ENCODE results near the gene COL13A1.

COL13A1 gene

DNA sequence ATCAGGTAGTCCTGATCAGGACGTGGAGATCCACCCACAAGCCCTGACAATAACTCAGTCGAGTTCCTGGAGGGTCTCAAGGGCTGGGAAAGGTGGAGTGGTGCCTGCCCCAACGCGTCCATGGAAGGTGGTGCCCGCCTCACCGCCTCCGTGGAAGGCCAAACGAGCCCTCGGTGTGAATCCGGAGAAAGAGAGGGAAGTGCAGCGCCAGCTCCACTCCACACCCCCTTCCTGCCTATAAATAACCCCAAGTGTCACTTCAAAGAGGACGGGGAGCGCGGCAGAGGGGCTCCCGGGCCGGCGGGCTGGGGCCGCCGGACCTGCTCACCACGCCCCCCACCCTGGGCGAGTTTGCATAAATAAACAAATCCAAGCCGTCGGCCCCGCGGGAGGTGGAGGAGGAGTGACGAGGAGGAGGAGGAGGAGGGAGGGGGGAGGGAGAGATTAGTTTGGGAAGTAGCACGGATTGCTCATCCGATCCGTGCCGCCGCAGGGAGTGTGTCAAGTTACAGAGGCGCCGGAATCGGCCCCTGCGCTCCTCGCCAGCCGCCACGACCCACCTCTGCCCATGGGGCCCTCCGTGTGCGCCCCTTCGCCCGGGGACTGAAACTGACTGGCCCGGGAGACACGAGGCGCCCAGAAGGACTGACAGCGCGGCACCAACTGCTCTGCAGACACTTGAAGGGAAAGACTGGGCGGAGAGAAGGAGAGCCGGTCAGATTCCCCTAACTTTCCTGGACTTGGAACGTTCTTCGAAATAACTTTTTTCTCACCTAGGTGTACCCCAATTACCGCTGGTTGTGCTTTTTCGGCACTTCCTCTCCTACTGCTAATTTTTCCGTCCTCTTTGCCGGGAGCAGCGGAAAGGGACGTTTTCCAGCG, at the start of gene COL13A1:
Gene COL13A1 (plus strand): TSS at position 473 of the 882 bp plus-strand sequence. CDS start 518 bp downstream, outside the sequence.
- no peaks in the 10 kb centered on the region for H3K9me3 Mint-ChIP-seq (ENCODE audit: low read depth)
- H3K27me3 Mint-ChIP-seq: peaks cover 25% of the 10 kb centered on the region
- peak within 1 kb of the TSS; percentile 70 for H3K4me3 Mint-ChIP-seq
- H3K27ac Mint-ChIP-seq: no peak within 1 kb of the TSS
- peaks cover 10% of the 10 kb centered on the region for H3K4me1 Mint-ChIP-seq (ENCODE audit: low read depth)
- H3K36me3 Mint-ChIP-seq: no peaks in the 10 kb centered on the region

DNA sequence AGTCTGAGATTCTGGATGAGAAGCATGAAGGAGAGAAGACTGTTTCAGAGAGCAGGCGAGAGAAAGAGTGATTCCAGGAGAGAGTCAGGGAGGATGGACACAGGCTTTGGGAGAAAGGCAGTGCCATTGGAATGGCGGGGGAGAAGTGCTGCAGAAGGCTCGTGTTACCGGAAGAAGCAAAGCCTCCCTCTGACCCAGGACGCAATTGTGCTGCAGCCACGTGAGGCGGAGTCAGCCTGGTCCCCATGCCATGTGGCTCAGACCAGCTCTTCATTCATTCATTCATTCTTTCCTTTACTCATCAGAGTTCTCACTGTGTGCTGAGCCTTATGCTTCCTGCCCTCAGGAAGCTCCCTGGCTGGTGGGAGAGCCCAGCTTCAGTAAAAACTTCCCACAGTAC, 49.2 kb upstream of the COL13A1 start:
- no peaks in the 10 kb centered on the region for H3K4me1 Mint-ChIP-seq (ENCODE audit: low read depth)

GRCh38 chr10:69756279-69756678, 45.4 kb upstream of the COL13A1 start:
- Mint-ChIP-seq H3K27ac (no peak overlapping the region), H3K27me3 (no peaks in the 10 kb centered on the region), H3K36me3 (no peaks in the 10 kb centered on the region), H3K9me3 (ENCODE audit: low read depth) (peaks cover 4% of the 10 kb centered on the region), H3K4me1 (ENCODE audit: low read depth) (no peaks in the 10 kb centered on the region), H3K4me3 (no peak overlapping the region)

More for the DNA sequence above, 49.2 kb upstream of the COL13A1 start:
- Mint-ChIP-seq H3K9me3 (ENCODE audit: low read depth) (peaks cover 4% of the 10 kb centered on the region), H3K36me3 (no peaks in the 10 kb centered on the region), H3K4me3 (no peak overlapping the region), H3K27me3 (no peaks in the 10 kb centered on the region), H3K27ac (no peak overlapping the region)

DNA sequence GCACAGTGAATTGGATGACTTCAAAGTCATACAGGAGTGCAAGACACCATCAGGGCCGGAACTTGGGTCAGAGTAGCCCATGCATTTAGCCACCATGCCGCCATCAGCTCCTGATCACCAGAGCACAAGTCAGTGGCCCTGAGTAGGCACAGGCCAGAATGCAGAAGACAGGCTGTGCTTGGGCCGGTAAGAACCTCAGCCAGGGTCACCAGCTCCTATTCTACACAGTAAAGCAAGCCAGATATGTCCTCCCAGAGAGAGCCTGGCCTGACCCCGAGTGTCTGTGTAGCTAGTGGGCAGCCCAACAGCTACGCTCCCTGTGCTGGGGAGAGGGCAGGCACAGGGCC, 44.5 kb upstream of the COL13A1 start:
- Mint-ChIP-seq H3K27ac (no peak overlapping the region), H3K9me3 (ENCODE audit: low read depth) (peaks cover 4% of the 10 kb centered on the region), H3K4me3 (no peak overlapping the region), H3K4me1 (ENCODE audit: low read depth) (no peaks in the 10 kb centered on the region), H3K27me3 (no peaks in the 10 kb centered on the region), H3K36me3 (no peaks in the 10 kb centered on the region)

DNA sequence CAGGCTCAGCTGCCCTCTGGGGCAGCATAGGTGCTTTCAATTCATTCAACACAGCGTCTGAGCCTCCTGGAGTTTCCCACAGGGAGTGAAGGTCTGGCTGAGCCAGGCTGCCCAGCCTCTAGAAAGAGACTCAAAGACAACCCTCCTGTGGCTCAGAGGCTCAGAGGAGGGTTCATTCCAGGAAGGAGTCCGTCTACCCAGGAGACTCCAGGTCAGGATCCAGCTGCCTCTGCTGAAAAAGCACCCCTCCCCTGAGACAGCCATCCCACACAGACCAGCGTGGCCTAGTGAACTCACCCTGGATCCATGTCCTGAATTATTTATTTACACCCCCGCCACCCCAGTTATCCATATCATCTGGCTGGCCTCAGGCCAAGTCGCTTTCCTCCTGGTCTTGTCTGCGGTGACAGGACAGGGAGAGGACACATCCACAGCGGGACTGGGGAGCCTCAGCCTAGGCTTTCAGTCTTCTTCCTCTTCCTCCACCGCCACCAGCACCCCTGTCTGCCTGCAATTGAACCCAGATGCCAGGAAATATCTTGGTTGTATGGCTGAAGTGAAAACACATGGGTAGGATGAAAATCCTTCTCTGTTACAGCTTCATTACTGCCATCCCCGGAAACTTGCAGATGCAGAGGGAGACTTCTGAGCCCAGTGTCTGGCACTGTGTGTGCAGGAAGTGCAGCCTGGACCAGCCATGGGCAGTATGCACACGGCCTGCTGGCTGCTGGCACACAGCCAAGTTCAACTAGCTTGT, 44.0 kb upstream of the COL13A1 start:
- no peak overlapping the region for H3K27ac Mint-ChIP-seq
- no peaks in the 10 kb centered on the region for H3K36me3 Mint-ChIP-seq
- H3K4me3 Mint-ChIP-seq: no peak overlapping the region
- H3K9me3 Mint-ChIP-seq (ENCODE audit: low read depth): peaks cover 4% of the 10 kb centered on the region
- no peaks in the 10 kb centered on the region for H3K27me3 Mint-ChIP-seq
- no peaks in the 10 kb centered on the region for H3K4me1 Mint-ChIP-seq (ENCODE audit: low read depth)

DNA sequence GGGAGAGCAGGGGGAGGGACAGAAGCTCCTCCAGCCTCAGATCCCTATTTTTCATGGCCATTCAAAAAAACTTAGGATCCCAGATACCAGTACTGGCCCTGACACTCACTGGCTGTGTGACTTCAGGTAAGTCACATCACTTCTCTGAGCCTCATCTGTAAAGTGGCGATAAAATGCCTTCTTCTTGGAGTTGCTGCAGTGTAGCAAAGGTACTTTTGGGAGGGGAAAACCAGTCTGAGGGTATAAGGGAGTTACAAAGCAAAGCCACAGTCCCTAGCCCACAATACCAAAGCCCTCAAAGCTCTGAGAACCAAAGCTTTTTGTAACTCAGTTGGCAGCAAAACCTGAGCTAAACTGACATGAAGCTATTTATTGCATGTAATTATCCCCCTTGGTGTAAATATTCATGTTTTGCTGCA, 43.4 kb upstream of the COL13A1 start:
- no peak overlapping the region for H3K4me3 Mint-ChIP-seq
- H3K4me1 Mint-ChIP-seq (ENCODE audit: low read depth): no peaks in the 10 kb centered on the region
- peaks cover 4% of the 10 kb centered on the region for H3K9me3 Mint-ChIP-seq (ENCODE audit: low read depth)
- no peaks in the 10 kb centered on the region for H3K27me3 Mint-ChIP-seq
- H3K36me3 Mint-ChIP-seq: no peaks in the 10 kb centered on the region
- H3K27ac Mint-ChIP-seq: no peak overlapping the region

- Mint-ChIP-seq H3K4me1 (ENCODE audit: low read depth) (no peaks in the 10 kb centered on the region), H3K9me3 (ENCODE audit: low read depth) (peaks cover 2% of the 10 kb centered on the region), H3K27ac (no peak overlapping the region), H3K27me3 (no peaks in the 10 kb centered on the region), H3K4me3 (no peak overlapping the region), H3K36me3 (no peaks in the 10 kb centered on the region)
Measured at GRCh38 chr10:69759641-69760040, 42.1 kb upstream of the COL13A1 start.

DNA sequence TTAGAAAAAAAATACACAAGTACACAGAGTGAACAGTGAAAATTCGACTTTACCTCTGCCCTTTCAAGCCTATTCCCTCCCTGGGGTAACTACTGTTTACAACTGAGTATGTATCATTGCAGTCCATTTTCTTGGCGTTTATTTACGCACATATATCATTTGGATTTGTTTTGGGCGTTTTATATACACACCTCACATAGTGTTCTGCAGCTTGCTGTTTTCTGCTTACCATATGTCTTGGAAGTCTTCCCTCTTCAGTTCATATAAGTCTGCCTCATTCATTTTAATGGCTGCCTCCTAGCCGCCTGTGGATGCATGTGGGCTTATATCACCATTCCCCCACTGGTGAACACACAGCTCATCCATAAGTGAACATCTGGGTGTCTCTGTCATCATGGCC, 41.6 kb upstream of the COL13A1 start:
- Mint-ChIP-seq H3K27me3 (no peaks in the 10 kb centered on the region), H3K9me3 (ENCODE audit: low read depth) (no peaks in the 10 kb centered on the region), H3K4me3 (no peak overlapping the region), H3K36me3 (no peaks in the 10 kb centered on the region), H3K4me1 (ENCODE audit: low read depth) (no peaks in the 10 kb centered on the region), H3K27ac (no peak overlapping the region)

GRCh38 chr10:69761320-69761719, 40.4 kb upstream of the COL13A1 start:
- Mint-ChIP-seq H3K4me1 (ENCODE audit: low read depth) (no peaks in the 10 kb centered on the region), H3K27me3 (no peaks in the 10 kb centered on the region), H3K4me3 (no peak overlapping the region), H3K9me3 (ENCODE audit: low read depth) (no peaks in the 10 kb centered on the region), H3K27ac (no peak overlapping the region), H3K36me3 (no peaks in the 10 kb centered on the region)

GRCh38 chr10:69766161-69766910, 35.4 kb upstream of the COL13A1 start:
- Mint-ChIP-seq H3K4me3 (no peak overlapping the region), H3K4me1 (ENCODE audit: low read depth) (no peaks in the 10 kb centered on the region), H3K27ac (no peak overlapping the region), H3K36me3 (no peaks in the 10 kb centered on the region), H3K9me3 (ENCODE audit: low read depth) (no peaks in the 10 kb centered on the region), H3K27me3 (peaks cover 5% of the 10 kb centered on the region)

- no peak overlapping the region for H3K27ac Mint-ChIP-seq
- no peaks in the 10 kb centered on the region for H3K4me1 Mint-ChIP-seq (ENCODE audit: low read depth)
- H3K9me3 Mint-ChIP-seq (ENCODE audit: low read depth): no peaks in the 10 kb centered on the region
- no peaks in the 10 kb centered on the region for H3K36me3 Mint-ChIP-seq
- peaks cover 5% of the 10 kb centered on the region for H3K27me3 Mint-ChIP-seq
- H3K4me3 Mint-ChIP-seq: no peak overlapping the region
Measured at GRCh38 chr10:69767793-69768192, 33.9 kb upstream of the COL13A1 start.

GRCh38 chr10:69768386-69768785, 33.3 kb upstream of the COL13A1 start:
- Mint-ChIP-seq H3K27me3 (peaks cover 5% of the 10 kb centered on the region), H3K4me1 (ENCODE audit: low read depth) (no peaks in the 10 kb centered on the region), H3K27ac (no peak overlapping the region), H3K4me3 (no peak overlapping the region), H3K36me3 (no peaks in the 10 kb centered on the region), H3K9me3 (ENCODE audit: low read depth) (no peaks in the 10 kb centered on the region)

DNA sequence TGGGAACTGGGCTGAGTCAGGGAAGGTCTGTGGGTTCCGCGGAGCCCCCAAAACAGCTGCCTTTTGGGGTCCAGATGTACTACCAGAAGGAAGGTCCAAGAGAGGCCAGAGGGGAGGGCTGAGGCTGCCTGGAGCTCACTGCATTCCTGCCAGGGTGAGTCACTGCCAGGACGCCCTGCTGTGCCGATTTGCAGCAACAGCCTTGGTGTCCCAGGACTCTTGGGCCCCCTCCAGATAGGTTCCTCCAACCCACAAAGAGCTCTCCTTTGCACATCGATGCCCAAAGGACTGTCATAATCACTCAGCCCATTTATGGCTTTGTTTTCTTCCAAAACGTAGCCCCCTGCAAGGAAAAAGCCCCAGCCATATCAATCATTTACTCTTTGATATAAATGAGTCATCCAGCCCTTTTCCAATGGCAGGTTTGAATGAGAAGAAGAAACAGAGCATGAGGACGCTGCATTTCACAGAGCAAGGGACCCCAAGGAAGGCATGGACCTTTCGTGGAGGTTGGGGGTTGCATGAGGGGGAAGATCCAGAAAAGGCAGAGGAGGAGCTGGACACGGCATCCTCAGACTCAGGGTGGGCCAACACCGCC, 32.2 kb upstream of the COL13A1 start:
- Mint-ChIP-seq H3K4me1 (ENCODE audit: low read depth) (no peaks in the 10 kb centered on the region), H3K4me3 (no peak overlapping the region), H3K9me3 (ENCODE audit: low read depth) (no peaks in the 10 kb centered on the region), H3K27me3 (peaks cover 5% of the 10 kb centered on the region), H3K36me3 (no peaks in the 10 kb centered on the region), H3K27ac (no peak overlapping the region)

DNA sequence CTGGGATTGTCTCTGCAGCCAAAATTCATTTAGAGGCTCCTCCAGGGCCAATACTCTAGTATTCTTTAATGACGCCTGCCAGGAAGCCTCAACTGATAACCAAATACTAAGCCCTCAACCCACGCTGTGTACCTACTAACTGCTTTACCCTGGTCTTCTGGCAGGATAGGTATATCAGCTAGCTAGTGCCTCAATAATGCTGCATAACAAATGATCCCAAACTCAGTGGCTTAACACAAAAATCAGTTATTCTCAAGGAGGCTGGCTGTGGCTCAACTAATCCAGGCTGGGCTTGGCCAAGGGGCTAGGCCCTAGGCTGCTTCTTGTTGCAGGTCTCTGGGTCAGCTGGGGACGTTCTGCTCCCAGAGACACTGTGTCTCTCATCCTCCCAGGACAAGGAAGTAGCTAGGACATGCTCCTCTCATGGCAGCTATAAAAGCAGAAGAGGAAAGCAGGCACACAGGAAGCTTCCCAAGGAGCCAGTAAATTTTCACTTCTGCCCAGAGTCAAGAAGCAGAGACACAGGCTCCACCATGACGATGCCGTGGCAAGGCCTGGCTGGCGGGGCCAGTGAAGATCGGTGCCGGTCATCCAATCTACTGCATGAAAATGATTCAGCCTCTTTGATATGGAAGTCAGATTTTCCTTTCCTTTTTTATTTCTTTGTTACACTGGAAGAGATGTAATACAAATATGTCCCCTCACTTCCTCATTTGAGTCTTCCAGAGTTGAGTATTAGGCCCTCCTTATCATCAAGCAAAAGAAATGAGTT, 28.6 kb upstream of the COL13A1 start:
- Mint-ChIP-seq H3K36me3 (no peaks in the 10 kb centered on the region), H3K27me3 (peaks cover 5% of the 10 kb centered on the region), H3K4me3 (no peak overlapping the region), H3K9me3 (ENCODE audit: low read depth) (no peaks in the 10 kb centered on the region), H3K4me1 (ENCODE audit: low read depth) (no peaks in the 10 kb centered on the region), H3K27ac (no peak overlapping the region)

All from activated naive CD8-positive, alpha-beta T cell (primary cell).